ENCODE results near the gene PCNA. TPM values are rescaled to one million over a fixed set of nuclear protein-coding genes. Genes with fewer than 3 reads are reported as not detected.
A peak's percentile ranks its signal among the peaks of the same experiment; 100 is the strongest.

Gene PCNA
- total and polyA plus RNA-seq, 9 of the 15 experiments (the other 6 are each of a cell fraction or from before 2014, with no cell fraction given) = 213 to 390 (median 291) TPM

DNA sequence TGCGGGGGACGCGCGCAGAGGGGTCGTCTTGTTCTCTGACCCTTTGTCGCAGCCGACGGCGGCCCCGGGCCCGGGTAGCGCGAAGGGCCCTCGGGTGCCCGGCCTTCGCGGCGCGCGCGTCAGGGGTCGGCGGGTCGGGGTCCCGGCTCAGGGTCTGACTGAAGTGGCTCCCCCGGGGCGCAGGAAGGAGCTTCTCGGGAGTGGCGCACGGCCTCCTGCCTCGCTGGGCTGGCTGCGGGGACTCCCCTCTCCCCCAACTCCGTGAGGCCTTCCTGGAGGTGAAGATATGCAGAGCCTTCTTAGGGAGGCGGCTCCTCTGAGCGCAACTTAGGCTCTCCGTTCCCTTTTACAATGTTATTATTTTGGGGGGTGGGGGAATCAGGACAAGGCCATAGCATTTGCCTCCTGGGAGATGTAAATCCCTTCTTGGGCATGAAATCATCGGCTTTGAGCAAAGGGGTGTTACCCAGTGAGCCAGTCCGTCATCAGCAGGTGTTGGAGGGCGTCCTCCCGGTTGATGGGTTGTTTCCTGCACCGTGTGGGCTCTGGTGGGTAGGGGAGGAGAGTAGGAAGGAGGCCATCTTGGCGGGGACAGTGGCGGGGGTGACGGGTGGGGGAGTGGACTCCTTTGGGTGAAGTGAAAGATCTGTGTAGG is 7.6 kb upstream of the PCNA start (continued):
- TF ChIP-seq ZBTB40 (IDR thresholded peaks at IDR 0.05) (no peak), ZBTB40 (CRISPR knock-in tag; IDR thresholded peaks at IDR 0.05) (peak; percentile 42; the same call in 1 of the 2 replicates), SP1 (CRISPR knock-in tag; IDR thresholded peaks at IDR 0.05) (peak; percentile 41; the same call in 1 of the 2 replicates), NR2C2 (CRISPR knock-in tag; IDR thresholded peaks at IDR 0.05) (no peak), NR2C2 (tag; IDR thresholded peaks at IDR 0.05) (peak; percentile 27; the same call in 1 of the 2 replicates), BCOR (IDR thresholded peaks at IDR 0.05) (no peak), ZFP30 (CRISPR knock-in tag; IDR thresholded peaks at IDR 0.05; ENCODE audit: borderline replicate concordance) (no peak), CREM (IDR thresholded peaks at IDR 0.05; ENCODE audit: low read depth) (0 out of 2 replicates have a peak, but pooled peaks have one; percentile 22), ZNF282 (CRISPR knock-in tag; IDR thresholded peaks at IDR 0.05) (0 out of 2 replicates have a peak, but pooled peaks have one; percentile 47), ATF7 (IDR thresholded peaks at IDR 0.05) (no peak; the same call in 1 of the 2 replicates), ZNF197 (CRISPR knock-in tag; IDR thresholded peaks at IDR 0.05; ENCODE audit: low read depth) (no peak), EGR1 (conservative IDR thresholded peaks at IDR 0.05) (0 out of 2 replicates have a peak, but pooled peaks have one; percentile 36), ZNF354B (CRISPR knock-in tag; IDR thresholded peaks at IDR 0.05) (no peak)
- TF ChIP-seq, protein P1, sequence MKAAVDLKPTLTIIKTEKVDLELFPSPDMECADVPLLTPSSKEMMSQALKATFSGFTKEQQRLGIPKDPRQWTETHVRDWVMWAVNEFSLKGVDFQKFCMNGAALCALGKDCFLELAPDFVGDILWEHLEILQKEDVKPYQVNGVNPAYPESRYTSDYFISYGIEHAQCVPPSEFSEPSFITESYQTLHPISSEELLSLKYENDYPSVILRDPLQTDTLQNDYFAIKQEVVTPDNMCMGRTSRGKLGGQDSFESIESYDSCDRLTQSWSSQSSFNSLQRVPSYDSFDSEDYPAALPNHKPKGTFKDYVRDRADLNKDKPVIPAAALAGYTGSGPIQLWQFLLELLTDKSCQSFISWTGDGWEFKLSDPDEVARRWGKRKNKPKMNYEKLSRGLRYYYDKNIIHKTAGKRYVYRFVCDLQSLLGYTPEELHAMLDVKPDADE (conservative IDR thresholded peaks at IDR 0.05; ENCODE audit: control insufficient read depth, low read depth, low read length) = 0 out of 2 replicates have a peak, but pooled peaks have one; percentile 8
- TF ChIP-seq, protein P2, sequence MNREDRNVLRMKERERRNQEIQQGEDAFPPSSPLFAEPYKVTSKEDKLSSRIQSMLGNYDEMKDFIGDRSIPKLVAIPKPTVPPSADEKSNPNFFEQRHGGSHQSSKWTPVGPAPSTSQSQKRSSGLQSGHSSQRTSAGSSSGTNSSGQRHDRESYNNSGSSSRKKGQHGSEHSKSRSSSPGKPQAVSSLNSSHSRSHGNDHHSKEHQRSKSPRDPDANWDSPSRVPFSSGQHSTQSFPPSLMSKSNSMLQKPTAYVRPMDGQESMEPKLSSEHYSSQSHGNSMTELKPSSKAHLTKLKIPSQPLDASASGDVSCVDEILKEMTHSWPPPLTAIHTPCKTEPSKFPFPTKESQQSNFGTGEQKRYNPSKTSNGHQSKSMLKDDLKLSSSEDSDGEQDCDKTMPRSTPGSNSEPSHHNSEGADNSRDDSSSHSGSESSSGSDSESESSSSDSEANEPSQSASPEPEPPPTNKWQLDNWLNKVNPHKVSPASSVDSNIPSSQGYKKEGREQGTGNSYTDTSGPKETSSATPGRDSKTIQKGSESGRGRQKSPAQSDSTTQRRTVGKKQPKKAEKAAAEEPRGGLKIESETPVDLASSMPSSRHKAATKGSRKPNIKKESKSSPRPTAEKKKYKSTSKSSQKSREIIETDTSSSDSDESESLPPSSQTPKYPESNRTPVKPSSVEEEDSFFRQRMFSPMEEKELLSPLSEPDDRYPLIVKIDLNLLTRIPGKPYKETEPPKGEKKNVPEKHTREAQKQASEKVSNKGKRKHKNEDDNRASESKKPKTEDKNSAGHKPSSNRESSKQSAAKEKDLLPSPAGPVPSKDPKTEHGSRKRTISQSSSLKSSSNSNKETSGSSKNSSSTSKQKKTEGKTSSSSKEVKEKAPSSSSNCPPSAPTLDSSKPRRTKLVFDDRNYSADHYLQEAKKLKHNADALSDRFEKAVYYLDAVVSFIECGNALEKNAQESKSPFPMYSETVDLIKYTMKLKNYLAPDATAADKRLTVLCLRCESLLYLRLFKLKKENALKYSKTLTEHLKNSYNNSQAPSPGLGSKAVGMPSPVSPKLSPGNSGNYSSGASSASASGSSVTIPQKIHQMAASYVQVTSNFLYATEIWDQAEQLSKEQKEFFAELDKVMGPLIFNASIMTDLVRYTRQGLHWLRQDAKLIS (CRISPR knock-in tag; IDR thresholded peaks at IDR 0.05) = no peak

Measured in K562 (cell line).